H9 (cell line): Measurements from ENCODE around the gene TRPM2. TPM values are rescaled to one million over a fixed set of nuclear protein-coding genes. Genes with fewer than 3 reads are reported as not detected.

Experiments used
- DNase-seq: peaks from one replicate; pipeline ENCODE4 v3.0.0-alpha.2; 2017
- H2AFZ ChIP-seq: one replicate; pipeline ENCODE4 v1.6.1; 2013; ENCODE audit warnings: mild to moderate bottlenecking, low read length, control low read depth, moderate library complexity
- H2AK5ac ChIP-seq: 2 replicates; pipeline ENCODE4 v1.6.1; 2013; ENCODE audit warnings: low read length, control low read depth, mixed read lengths; ENCODE audit not compliant: insufficient read length
- H2BK120ac ChIP-seq: one replicate; pipeline ENCODE4 v1.6.1; 2013; ENCODE audit warnings: low read depth, mild to moderate bottlenecking, low read length, control low read depth, inconsistent platforms; ENCODE audit not compliant: poor library complexity, severe bottlenecking
- H2BK12ac ChIP-seq: 2 replicates; pipeline ENCODE4 v1.6.1; 2013; ENCODE audit warnings: low read length, control low read depth, mixed read lengths, low read depth; ENCODE audit not compliant: insufficient read length
- H2BK15ac ChIP-seq: 2 replicates; pipeline ENCODE4 v1.6.1; 2013; ENCODE audit warnings: low read depth, low read length, control low read depth
- H2BK20ac ChIP-seq: one replicate; pipeline ENCODE4 v1.6.1; 2013; ENCODE audit warnings: low read depth, mild to moderate bottlenecking, low read length, control low read depth, inconsistent platforms; ENCODE audit not compliant: poor library complexity, severe bottlenecking
- H2BK5ac ChIP-seq: 2 replicates; pipeline ENCODE4 v1.6.1; 2013; ENCODE audit warnings: low read length, control low read depth, mixed read lengths; ENCODE audit not compliant: insufficient read length
- H3K14ac ChIP-seq: 2 replicates; pipeline ENCODE4 v1.6.1; 2013; ENCODE audit warnings: low read length, control low read depth; ENCODE audit not compliant: insufficient read depth
- H3K18ac ChIP-seq: 2 replicates; pipeline ENCODE4 v1.6.1; 2013; ENCODE audit warnings: low read depth, mild to moderate bottlenecking, mixed read lengths, low read length, control low read depth; ENCODE audit not compliant: insufficient read length
- H3K23ac ChIP-seq: 2 replicates; pipeline ENCODE4 v1.6.1; 2013; ENCODE audit warnings: low read length, control low read depth, mixed read lengths, low read depth; ENCODE audit not compliant: insufficient read length
- H3K23me2 ChIP-seq: 2 replicates; pipeline ENCODE4 v1.6.1; 2013; ENCODE audit warnings: low read depth, mild to moderate bottlenecking, mixed read lengths, low read length, control low read depth; ENCODE audit not compliant: insufficient read length, poor library complexity, severe bottlenecking
- H3K27ac ChIP-seq: 2 replicates; pipeline ENCODE4 v1.5.1; 2013; ENCODE audit warnings: low read length, control low read depth, mixed read lengths, low read depth; ENCODE audit not compliant: insufficient read length
- H3K27me3 ChIP-seq: 2 replicates; pipeline ENCODE4 v1.6.1; 2013; ENCODE audit warnings: low read length, control low read depth, inconsistent platforms; ENCODE audit not compliant: insufficient read depth
- H3K4ac ChIP-seq: 2 replicates; pipeline ENCODE4 v1.6.1; 2013; ENCODE audit warnings: low read depth, mild to moderate bottlenecking, control low read depth, inconsistent platforms, low read length, moderate library complexity
- H3K4me1 ChIP-seq: 2 replicates; pipeline ENCODE4 v1.6.1; 2013; ENCODE audit warnings: low read length, control low read depth, inconsistent platforms; ENCODE audit not compliant: insufficient read depth
- H3K4me2 ChIP-seq: 2 replicates; pipeline ENCODE4 v1.6.1; 2013; ENCODE audit warnings: low read length, control low read depth, mixed read lengths; ENCODE audit not compliant: insufficient read length, insufficient read depth
- H3K56ac ChIP-seq: 2 replicates; pipeline ENCODE4 v1.6.1; 2013; ENCODE audit warnings: low read depth, mild to moderate bottlenecking, mixed read lengths, low read length, control low read depth; ENCODE audit not compliant: insufficient read length
- H3K79me1 ChIP-seq: 2 replicates; pipeline ENCODE4 v1.6.1; 2013; ENCODE audit warnings: low read depth, mild to moderate bottlenecking, moderate library complexity, low read length, control low read depth, inconsistent platforms; ENCODE audit not compliant: insufficient read depth, poor library complexity, severe bottlenecking
- H3K79me2 ChIP-seq: 2 replicates; pipeline ENCODE4 v1.6.1; 2013; ENCODE audit warnings: low read length, control low read depth, inconsistent platforms; ENCODE audit not compliant: insufficient read depth
- H3K9ac ChIP-seq: 2 replicates; pipeline ENCODE4 v1.6.1; 2013; ENCODE audit warnings: low read length, control low read depth, mixed read lengths; ENCODE audit not compliant: insufficient read length; ENCODE audit errors: extremely low read depth
- H3K9me3 ChIP-seq: one replicate; pipeline ENCODE4 v1.6.1; 2013; ENCODE audit warnings: low read depth, low read length, inconsistent platforms; ENCODE audit not compliant: control insufficient read depth
- H3T11ph ChIP-seq: one replicate; pipeline ENCODE4 v1.6.1; 2013; ENCODE audit warnings: mild to moderate bottlenecking, low read length, control low read depth, inconsistent platforms
- H4K20me1 ChIP-seq: one replicate; pipeline ENCODE4 v1.6.1; 2013; ENCODE audit not compliant: control insufficient read depth, insufficient read length, insufficient read depth
- H4K5ac ChIP-seq: 2 replicates; pipeline ENCODE4 v1.6.1; 2013; ENCODE audit warnings: low read depth, mild to moderate bottlenecking, mixed read lengths, low read length, control low read depth; ENCODE audit not compliant: insufficient read length
- H4K8ac ChIP-seq: replicated peaks from 2 replicates; pipeline ENCODE4 v1.6.1; 2013; ENCODE audit warnings: low read length, control low read depth, mixed read lengths, low read depth; ENCODE audit not compliant: insufficient read length
- H4K91ac ChIP-seq: 2 replicates; pipeline ENCODE4 v1.6.1; 2013; ENCODE audit warnings: low read depth, mild to moderate bottlenecking, moderate library complexity, mixed read lengths, low read length, control low read depth; ENCODE audit not compliant: insufficient read length
- H3K27ac Mint-ChIP-seq, 3 experiments: 2 replicates in 2 of 3; 3 replicates in 1 of 3; pipeline ENCODE4 v1.8.0; 2020 to 2021; ENCODE audit warnings: mixed read lengths in 3 of 3, mild to moderate bottlenecking in 1 of 3, moderate library complexity in 1 of 3
- H3K27me3 Mint-ChIP-seq: 2 replicates; pipeline ENCODE4 v1.8.0; 2021; ENCODE audit warnings: low read depth, mild to moderate bottlenecking, moderate library complexity, mixed read lengths
- H3K36me3 Mint-ChIP-seq, 3 experiments: 2 replicates in 2 of 3; 3 replicates in 1 of 3; pipeline ENCODE4 v1.8.0; 2020 to 2021; ENCODE audit warnings: low read depth in 3 of 3, mixed read lengths in 3 of 3; ENCODE audit not compliant: insufficient read depth in 1 of 3
- H3K4me1 Mint-ChIP-seq, 2 experiments: 2 replicates each; pipeline ENCODE4 v1.8.0; 2020; ENCODE audit warnings: mixed read lengths in 2 of 2
- H3K4me3 Mint-ChIP-seq, 2 experiments: 2 replicates in 1 of 2; 3 replicates in 1 of 2; pipeline ENCODE4 v1.8.0; 2020 to 2021; ENCODE audit warnings: mild to moderate bottlenecking in 2 of 2, mixed read lengths in 2 of 2, moderate library complexity in 1 of 2
- H3K9me3 Mint-ChIP-seq, 2 experiments: 2 replicates in 1 of 2; 3 replicates in 1 of 2; pipeline ENCODE4 v1.8.0; 2020; ENCODE audit warnings: mild to moderate bottlenecking in 2 of 2, mixed read lengths in 2 of 2, moderate library complexity in 1 of 2
- WGBS: extraction: QIAGEN DNeasy Blood & Tissue Kit; methylation state at CpG from one replicate; pipeline ENCODE4 v1.1.7; 2013; ENCODE audit warnings: missing lambda C conversion rate, low lambda C conversion rate, mixed read lengths; ENCODE audit not compliant: insufficient read length; ENCODE audit errors: extremely low coverage; 5-methylcytosine and 5-hydroxymethylcytosine counted together
- total RNA-seq: library from RNA; stranded (reverse); gene quantifications from 2 replicates; pipeline ENCODE4 v1.2.1, GENCODE V29; 2021
- TF ChIP-seq, protein P1 (sequence below): fragments of 200-600 bp; sonication (generic); conservative IDR thresholded peaks from 3 replicates; pipeline ENCODE4 v1.8.0; 2021; ENCODE audit warnings: antibody characterized with exemption, mild to moderate bottlenecking

Gene TRPM2
- total RNA-seq, 1 experiment from 2014 or later: 0.68 TPM

GRCh38 chr21:44354775-44355771, 1.7 kb downstream of the TRPM2 start:
- H3K27ac ChIP-seq: no peak overlapping the region
- H2BK15ac ChIP-seq: no peak overlapping the region
- no peak overlapping the region for H3K4me2 ChIP-seq
- H3K23me2 ChIP-seq: no peaks in the 10 kb centered on the region
- no peak overlapping the region for H3K56ac ChIP-seq
- H2BK120ac ChIP-seq: no peak overlapping the region
- Mint-ChIP-seq H3K27me3 (peaks cover 7% of the 10 kb centered on the region), H3K4me3 (no peak overlapping the region), H3K36me3 (no peaks in the 10 kb centered on the region), H3K9me3 (peaks cover 0 to 9% of the 10 kb centered on the region in 2 experiments; a peak in 3 of 5 replicates), H3K27ac (no peak overlapping the region; a peak in 1 of 7 replicates), H3K4me1 (peaks cover 0 to 5% of the 10 kb centered on the region in 2 experiments; a peak in 1 of 4 replicates)
- H2BK20ac ChIP-seq: no peak overlapping the region
- no peak overlapping the region; the same call in 1 of the 2 replicates for H3K14ac ChIP-seq
- no peak overlapping the region for H3T11ph ChIP-seq
- no peaks in the 10 kb centered on the region for H3K79me1 ChIP-seq
- no peaks in the 10 kb centered on the region for H3K4me1 ChIP-seq
- H3K18ac ChIP-seq: no peak overlapping the region
- no peak overlapping the region for H3K9ac ChIP-seq
- no peak overlapping the region for H4K91ac ChIP-seq
- peak overlapping the region; percentile 20 for H2BK5ac ChIP-seq
- no peak overlapping the region for H3K23ac ChIP-seq
- no peak overlapping the region for H4K5ac ChIP-seq
- H3K9me3 ChIP-seq: no peaks in the 10 kb centered on the region
- H2BK12ac ChIP-seq: no peak overlapping the region
- H2AK5ac ChIP-seq: no peak overlapping the region
- DNase-seq: no peak
- no CpG with 5 or more reads among the region's 24 CpGs for WGBS
- H4K20me1 ChIP-seq: no peaks in the 10 kb centered on the region
- H3K27me3 ChIP-seq: no peaks in the 10 kb centered on the region
- no peak overlapping the region for H3K4ac ChIP-seq
- TF ChIP-seq, protein P1, sequence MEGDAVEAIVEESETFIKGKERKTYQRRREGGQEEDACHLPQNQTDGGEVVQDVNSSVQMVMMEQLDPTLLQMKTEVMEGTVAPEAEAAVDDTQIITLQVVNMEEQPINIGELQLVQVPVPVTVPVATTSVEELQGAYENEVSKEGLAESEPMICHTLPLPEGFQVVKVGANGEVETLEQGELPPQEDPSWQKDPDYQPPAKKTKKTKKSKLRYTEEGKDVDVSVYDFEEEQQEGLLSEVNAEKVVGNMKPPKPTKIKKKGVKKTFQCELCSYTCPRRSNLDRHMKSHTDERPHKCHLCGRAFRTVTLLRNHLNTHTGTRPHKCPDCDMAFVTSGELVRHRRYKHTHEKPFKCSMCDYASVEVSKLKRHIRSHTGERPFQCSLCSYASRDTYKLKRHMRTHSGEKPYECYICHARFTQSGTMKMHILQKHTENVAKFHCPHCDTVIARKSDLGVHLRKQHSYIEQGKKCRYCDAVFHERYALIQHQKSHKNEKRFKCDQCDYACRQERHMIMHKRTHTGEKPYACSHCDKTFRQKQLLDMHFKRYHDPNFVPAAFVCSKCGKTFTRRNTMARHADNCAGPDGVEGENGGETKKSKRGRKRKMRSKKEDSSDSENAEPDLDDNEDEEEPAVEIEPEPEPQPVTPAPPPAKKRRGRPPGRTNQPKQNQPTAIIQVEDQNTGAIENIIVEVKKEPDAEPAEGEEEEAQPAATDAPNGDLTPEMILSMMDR: no peak
- H3K79me2 ChIP-seq: no peaks in the 10 kb centered on the region
- no peak overlapping the region for H2AFZ ChIP-seq
- H4K8ac ChIP-seq: peak overlapping the region; percentile 58
